ENCODE measurements around the gene BRMS1L.

The BRMS1L gene

DNA sequence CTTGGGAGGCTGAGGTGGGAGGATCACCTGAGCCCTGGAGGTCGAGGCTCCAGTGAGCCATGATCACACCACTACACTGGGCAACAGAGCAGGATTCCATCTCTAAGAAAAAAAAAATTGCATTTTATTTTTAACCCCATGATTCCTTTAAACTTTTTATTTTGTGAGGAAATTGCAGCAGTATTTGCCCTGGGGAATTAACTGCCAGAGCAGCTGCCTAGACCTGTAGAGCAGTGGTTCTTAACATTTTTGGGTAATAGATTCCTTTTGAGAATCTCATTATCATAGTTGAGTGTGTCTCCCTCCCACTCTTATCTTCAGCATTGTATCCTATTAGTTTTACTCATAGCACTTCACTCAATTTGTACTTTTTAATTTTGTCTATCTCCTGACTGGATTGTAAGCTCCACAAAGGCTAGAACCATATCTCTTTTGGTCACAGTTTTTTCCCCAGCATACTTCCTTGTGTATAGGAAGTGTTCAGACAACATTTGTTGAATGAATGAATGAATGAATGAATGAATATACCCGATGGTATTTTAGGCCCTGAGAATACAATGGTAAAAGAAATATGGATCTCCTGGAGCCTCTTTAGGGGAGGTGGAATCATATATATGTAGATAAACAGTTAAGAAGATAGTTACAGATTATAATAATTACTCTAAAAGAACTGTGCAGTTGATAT lies 40.6 kb downstream of the BRMS1L start:
- no peak for DNase-seq

DNA sequence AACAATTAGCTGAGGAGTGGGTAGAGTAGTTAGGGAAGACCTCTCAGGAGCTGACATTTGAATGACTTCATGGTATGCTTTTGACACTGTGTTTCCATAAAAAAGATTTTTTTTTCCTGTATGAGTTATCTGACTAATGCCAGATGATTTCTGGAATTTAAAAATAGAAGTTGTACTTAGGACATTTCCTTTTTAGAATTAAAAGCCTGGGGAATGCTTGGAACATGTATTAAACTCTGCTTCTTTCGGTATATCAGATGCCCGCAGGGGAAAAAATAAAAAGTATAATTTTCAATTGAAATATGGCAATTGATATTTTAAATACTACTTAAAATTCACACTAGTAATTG lies 41.1 kb downstream of the BRMS1L start:
- no peak for DNase-seq

GRCh38 chr14:35875296-35875695 lies 49.2 kb downstream of the BRMS1L start:
- no peak for DNase-seq

GRCh38 chr14:35877276-35877675 lies 51.1 kb downstream of the BRMS1L start:
- no peak for DNase-seq

- DNase-seq: no peak
Observed at GRCh38 chr14:35878272-35879150, 52.4 kb downstream of the BRMS1L start.

- no peak for DNase-seq
Observed at GRCh38 chr14:35879151-35879648, 53.1 kb downstream of the BRMS1L start.

GRCh38 chr14:35879654-35880249 lies 53.6 kb downstream of the BRMS1L start:
- no peak for DNase-seq

GRCh38 chr14:35881280-35881679 lies 55.1 kb downstream of the BRMS1L start:
- no peak for DNase-seq

GRCh38 chr14:35883677-35884293 lies 57.6 kb downstream of the BRMS1L start:
- DNase-seq: peak; percentile 18

DNA sequence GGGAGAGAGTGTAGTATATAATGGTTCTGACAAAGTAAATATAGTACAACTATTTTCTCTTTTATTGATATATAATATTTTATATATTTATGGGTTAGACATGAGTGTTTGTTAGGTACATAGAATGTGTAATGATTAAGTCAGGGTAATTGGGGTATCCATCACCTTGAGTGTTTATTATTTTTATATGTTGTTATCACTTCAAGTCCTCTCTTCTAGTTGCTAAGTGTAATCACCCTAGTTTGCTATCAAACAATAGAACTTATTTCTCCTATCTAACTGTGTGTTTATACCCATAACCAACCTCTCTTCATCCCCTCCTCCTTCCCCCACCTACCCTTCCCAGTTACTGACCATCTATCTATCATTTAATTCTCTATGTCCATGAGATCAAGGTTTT lies 64.2 kb downstream of the BRMS1L start:
- no peak for DNase-seq

DNA sequence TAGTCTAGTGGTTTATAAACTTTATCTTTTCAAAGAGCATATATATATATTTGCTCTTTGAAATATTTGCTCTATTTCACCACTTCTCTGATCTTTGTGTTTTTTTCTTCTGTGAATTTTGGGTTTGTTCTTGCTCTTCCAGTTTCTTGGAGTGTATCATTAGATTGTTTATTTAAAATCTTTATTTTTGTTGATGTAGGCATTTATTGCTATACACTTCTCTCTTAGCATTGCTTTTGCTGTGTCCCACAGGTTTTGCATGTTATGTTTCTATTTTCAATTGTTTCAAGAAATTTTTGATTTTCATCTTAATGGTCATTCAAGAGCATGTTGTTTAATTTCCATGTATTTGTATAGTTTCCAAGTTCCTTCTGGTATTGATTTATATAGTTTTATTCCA lies 69.1 kb downstream of the BRMS1L start:
- no peak for DNase-seq

DNA sequence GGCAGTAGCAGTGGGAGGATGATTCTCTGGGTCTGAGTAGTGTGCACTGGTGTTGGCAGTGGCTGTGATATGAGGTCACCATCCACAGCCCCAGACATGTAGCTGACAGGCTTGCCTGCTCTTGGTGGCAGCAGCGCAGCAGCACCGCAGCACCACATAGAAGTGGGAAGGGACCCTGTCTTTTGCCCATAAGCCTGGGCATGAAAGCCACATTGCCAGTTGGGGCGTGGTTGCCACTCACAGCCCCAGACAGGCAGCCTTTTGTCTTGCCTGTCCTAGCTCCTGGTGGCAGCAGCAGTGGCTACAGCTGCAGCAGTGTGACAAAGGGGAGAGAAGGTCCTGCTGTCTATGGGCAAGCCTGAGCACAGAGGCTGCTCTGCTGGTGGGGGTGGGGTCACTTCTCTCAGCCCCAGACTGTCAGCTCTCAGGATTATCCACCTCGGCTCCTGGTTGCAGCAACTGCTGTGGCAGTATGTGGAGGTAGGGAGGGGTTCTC lies 71.5 kb downstream of the BRMS1L start:
- no peak for DNase-seq

DNA sequence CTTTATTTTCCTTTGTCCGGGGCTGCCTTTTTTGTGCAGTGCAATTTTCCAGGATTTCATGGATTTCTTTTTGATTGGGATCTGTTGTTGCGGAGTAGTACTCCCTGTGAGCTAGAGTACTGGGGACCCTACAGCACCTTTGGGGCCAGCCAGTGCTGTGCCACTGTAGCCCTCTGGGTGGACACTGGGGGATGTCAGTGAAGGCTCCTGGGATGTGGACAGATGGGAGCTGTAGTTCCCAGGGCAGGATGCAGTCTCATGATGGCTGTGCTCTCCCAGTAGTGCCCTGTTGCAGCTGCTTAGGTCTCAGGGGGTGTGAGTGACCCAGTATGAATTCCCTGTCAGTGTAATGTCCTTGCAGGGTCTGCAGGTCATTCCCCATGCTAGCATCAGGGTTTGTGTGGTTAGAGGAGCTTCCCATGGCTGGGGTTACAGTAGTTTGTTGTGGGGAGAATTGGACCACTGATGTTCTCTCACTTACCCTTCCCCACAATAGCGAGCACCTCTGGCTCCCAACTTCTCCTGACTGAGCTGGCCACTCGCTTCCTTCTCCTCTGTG lies 72.2 kb downstream of the BRMS1L start:
- DNase-seq: no peak

DNA sequence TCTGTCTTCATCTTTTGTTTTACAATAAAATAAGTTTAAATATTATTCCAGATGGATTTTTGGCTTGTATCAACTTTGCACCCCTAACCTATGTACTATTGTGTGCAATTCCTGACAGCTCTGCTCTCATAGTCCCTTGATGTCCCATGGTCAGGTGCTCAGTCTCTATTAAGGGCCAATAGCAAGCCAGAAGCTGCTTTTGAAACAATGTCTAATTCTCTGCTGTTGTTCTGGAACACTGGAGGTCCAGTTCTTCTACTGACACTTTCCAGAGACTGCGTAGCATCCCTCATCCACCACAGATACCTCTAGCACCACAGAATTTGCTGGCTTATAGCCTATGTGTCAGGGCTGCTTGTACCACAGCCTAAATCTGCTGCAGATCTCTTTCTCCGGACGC lies 74.6 kb downstream of the BRMS1L start:
- DNase-seq: no peak

DNA sequence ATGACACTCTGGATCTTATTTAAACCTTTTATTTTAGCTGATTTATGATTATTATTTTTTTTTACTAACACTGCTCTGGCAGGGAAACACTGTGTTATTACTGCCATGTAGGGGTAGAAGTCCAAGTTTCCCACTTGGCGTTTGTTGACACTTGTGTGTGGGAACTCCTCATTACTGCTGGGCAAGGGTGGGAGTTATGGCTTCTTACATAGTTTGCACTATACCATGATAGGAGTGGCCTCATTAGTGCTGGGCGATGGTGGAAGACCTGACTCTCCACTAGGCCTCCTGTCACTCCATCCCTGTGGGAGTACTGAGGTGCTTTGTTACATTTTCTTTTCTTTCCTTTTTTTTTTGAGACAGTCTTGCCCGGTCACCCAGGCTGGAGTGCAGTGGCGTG lies 83.5 kb downstream of the BRMS1L start:
- DNase-seq: no peak

DNA sequence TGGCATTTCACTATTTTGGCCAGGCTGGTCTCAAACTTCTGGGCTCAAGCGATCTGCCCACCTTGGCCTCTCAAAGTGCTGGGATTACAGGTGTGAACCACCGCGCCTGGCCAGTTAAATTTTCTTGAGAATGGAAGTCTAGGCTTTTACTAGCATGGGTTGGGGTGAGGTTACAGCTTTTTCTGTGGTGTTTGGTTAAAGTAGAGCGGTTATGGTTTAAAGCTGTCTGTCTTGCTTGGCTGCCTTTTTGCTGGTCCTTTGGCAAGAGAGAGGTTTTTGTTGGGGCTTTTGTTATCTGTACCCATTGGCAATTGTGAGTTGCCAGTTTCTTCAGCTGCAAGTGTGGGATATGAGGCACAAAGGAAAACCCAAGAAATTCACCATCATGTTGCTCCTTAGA lies 84.1 kb downstream of the BRMS1L start:
- DNase-seq: no peak

DNA sequence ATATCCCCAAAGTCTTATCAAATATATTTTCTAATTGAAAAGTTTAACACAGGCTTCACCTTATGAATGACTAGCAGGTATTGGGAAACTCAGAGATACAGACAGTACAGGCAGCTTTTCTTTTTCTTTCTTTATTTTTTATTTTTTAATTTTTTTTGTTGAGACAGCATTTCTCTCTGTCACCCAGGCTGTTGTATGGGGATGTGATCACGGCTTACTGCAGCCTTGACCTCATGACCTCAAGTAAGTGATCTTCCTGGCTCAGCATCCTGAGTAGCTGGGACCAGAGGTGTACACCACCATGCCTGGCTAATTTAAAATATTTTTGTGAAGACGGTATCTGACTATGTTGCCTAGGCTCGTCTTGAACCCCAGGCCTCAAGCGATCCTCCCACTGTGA lies 85.0 kb downstream of the BRMS1L start:
- DNase-seq: no peak

GRCh38 chr14:35915185-35915584 lies 89.0 kb downstream of the BRMS1L start:
- no peak for DNase-seq

- no peak for DNase-seq
Observed at GRCh38 chr14:35915775-35916174, 89.6 kb downstream of the BRMS1L start.

Measured in activated CD8-positive, alpha-beta memory T cell treated with anti-CD3 and anti-CD28 coated beads, Interleukin-2, amount 50 U/mL, for 4 hours (primary cell).